ENCODE results near the gene RUNX1. TPM values are rescaled to one million over a fixed set of nuclear protein-coding genes. Genes with fewer than 3 reads are reported as not detected.

The RUNX1 gene
- total and polyA plus RNA-seq, 8 donors: 7.5 to 89.6 (median 10.8) TPM

- H3K9me3 ChIP-seq: no peaks in the 10 kb centered on the region
- no peak overlapping the region for H3K4me3 ChIP-seq
- H3K4me1 ChIP-seq: peaks cover 0 to 20% of the 10 kb centered on the region in 2 donors
- DNase-seq (no peak), ATAC-seq (no peak)
- intact Hi-C loops (cut with DNase I): no loop called here
- no peaks in the 10 kb centered on the region for H3K36me3 ChIP-seq
- H3K27me3 ChIP-seq: no peaks in the 10 kb centered on the region
- H3K27ac ChIP-seq: no peak overlapping the region
- TF ChIP-seq CTCF (IDR thresholded peaks at IDR 0.05): no peak
Observed at GRCh38 chr21:35020436-35020835, 28.7 kb downstream of the RUNX1 start.

DNA sequence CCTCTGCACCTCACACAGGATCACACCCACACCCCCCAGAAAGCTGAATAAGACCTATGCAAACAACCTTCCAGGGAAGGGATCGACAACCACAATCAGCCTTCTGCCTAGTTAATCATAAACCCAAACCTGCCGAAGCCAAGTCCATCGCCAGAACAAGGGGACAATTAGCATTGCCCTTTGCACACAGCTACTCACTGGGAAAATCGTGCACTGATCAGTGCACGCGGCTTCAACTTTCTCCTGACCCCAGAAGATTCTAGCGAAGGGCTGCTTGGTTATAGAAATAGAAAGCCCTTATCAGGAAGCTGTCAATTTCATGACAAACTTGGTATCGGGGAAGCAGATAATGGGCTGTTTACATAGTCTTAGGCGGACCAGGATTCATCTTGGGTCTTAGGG is 29.5 kb downstream of the RUNX1 start:
- Histone ChIP-seq H3K36me3 (no peaks in the 10 kb centered on the region), H3K27me3 (no peaks in the 10 kb centered on the region), H3K4me1 (peaks cover 0 to 23% of the 10 kb centered on the region in 2 donors), H3K27ac (no peak overlapping the region), H3K4me3 (no peak overlapping the region), H3K9me3 (no peaks in the 10 kb centered on the region)
- intact Hi-C loops (cut with DNase I): loop anchor here in 1 of 2 donors (10.0 kb wide), 1 partner anchor 95 kb away; no protein-coding TSS in a partner anchor
- no peak for TF ChIP-seq CTCF (IDR thresholded peaks at IDR 0.05)
- peak in 1 of 4 donors; percentile 19 for DNase-seq
- ATAC-seq: peak; percentile 88

DNA sequence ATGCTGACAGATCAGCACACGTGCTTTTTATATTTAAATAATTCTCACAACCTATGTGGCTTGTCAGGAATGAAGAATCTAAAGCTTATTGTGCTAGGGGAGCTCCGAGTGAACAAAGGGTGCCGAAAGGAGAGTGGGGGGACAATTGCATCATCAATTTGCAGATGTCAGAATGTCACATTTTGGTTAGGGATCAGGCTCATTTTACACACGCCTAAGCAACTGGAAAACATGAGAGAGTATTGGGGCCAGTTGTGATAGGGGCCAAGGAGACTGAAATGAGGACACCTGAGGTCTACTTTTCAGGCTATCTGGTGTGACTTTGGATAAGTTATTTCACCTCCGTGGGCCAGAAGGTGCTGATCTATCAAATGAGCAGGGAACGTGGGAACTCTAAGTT is 31.8 kb downstream of the RUNX1 start:
- TF ChIP-seq CTCF (IDR thresholded peaks at IDR 0.05): no peak
- Histone ChIP-seq H3K27ac (no peak overlapping the region), H3K9me3 (no peaks in the 10 kb centered on the region), H3K4me3 (no peak overlapping the region), H3K27me3 (no peaks in the 10 kb centered on the region), H3K4me1 (peaks cover 0 to 29% of the 10 kb centered on the region in 2 donors), H3K36me3 (no peaks in the 10 kb centered on the region)
- intact Hi-C loops (cut with DNase I): loop anchor here in 1 of 2 donors (10.0 kb wide), 1 partner anchor 92 kb away; no protein-coding TSS in a partner anchor
- DNase-seq: no peak
- ATAC-seq: no peak

- peaks cover 0 to 29% of the 10 kb centered on the region in 2 donors for H3K4me1 ChIP-seq
- TF ChIP-seq CTCF (IDR thresholded peaks at IDR 0.05): no peak
- no peaks in the 10 kb centered on the region for H3K9me3 ChIP-seq
- no peak overlapping the region for H3K4me3 ChIP-seq
- H3K27me3 ChIP-seq: no peaks in the 10 kb centered on the region
- no peak overlapping the region for H3K27ac ChIP-seq
- intact Hi-C loops (cut with DNase I): loop anchor here in 1 of 2 donors (10.0 kb wide), 1 partner anchor 92 kb away; no protein-coding TSS in a partner anchor
- no peak for ATAC-seq
- no peaks in the 10 kb centered on the region for H3K36me3 ChIP-seq
- no peak for DNase-seq
Observed at GRCh38 chr21:35016517-35017188, 32.4 kb downstream of the RUNX1 start.

DNA sequence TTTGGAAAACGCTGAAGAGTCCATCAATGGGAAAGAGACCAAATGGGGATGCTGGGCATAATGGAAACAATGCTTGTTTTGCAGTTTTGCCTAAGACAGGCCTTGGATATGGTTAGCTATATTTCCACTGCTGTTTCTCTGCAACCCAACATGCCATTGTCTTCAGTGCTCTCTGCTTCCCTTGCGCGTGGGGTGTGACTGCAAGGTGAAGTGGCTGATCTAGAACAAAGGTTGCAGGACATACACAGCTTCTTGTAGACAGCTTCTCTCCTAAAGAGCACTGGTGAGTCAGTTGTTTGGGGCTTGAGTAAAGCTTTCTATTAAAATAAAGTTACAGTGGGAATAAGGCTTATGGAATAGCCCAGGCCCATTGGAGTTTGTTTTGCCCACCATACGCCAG is 33.0 kb downstream of the RUNX1 start:
- intact Hi-C loops (cut with DNase I): loop anchor here in 1 of 2 donors (10.0 kb wide), 1 partner anchor 91 kb away; no protein-coding TSS in a partner anchor

More for the DNA sequence above, 33.0 kb downstream of the RUNX1 start:
- Histone ChIP-seq H3K4me3 (no peak overlapping the region), H3K27me3 (no peaks in the 10 kb centered on the region), H3K27ac (no peak overlapping the region), H3K4me1 (peaks cover 0 to 29% of the 10 kb centered on the region in 2 donors), H3K9me3 (no peaks in the 10 kb centered on the region), H3K36me3 (no peaks in the 10 kb centered on the region)
- no peak for DNase-seq
- no peak for ATAC-seq
- no peak for TF ChIP-seq CTCF (IDR thresholded peaks at IDR 0.05)
